GM12878 (cell line): ENCODE measurements around the gene KRTAP4-16. TPM values are rescaled to one million over a fixed set of nuclear protein-coding genes. Genes with fewer than 3 reads are reported as not detected.

Experiments used
- ATAC-seq: fragments of 200-7000 bp; cut with Tn5 transposase; 3 replicates; pipeline ENCODE4 v1.9.1; 2020; ENCODE audit warnings: mild to moderate bottlenecking, moderate library complexity
- BruUV-seq: library from RNA; stranded (reverse); fragments of 400-500 nt; replicated peaks from 2 replicates; lab custom pipeline; 2021; lab: Mats Ljungman, UMichigan
- CTCF ChIA-PET: fragments of 300-600 bp; sonication (Branson Sonifier 250); formaldehyde crosslinking; extraction: SDS; loops from one replicate; lab custom pipeline; 2021; ENCODE audit warnings: inconsistent platforms; lab: Yijun Ruan, JAX
- POLR2A ChIA-PET: fragments of 350-600 bp; formaldehyde crosslinking; extraction: SDS; loops from one replicate; lab custom pipeline; 2021; ENCODE audit warnings: inconsistent platforms; lab: Charles Lee
- RAD21 ChIA-PET: fragments of 300-600 bp; sonication (Branson Sonifier 250); formaldehyde crosslinking; loops from one replicate; lab custom pipeline; 2023; ENCODE audit warnings: antibody characterized with exemption; ENCODE audit not compliant: unreplicated experiment; lab: Charles Lee
- SMC1A ChIA-PET: fragments of 300-600 bp; sonication (Branson Sonifier 250); formaldehyde crosslinking; loops from one replicate; lab custom pipeline; 2023; ENCODE audit not compliant: unreplicated experiment, uncharacterized antibody; lab: Charles Lee
- DNase-seq: peaks from one replicate; pipeline ENCODE4 v3.0.0-alpha.2; 2011; ENCODE audit warnings: low read depth, low spot score
- FAIRE-seq: peaks from 3 replicates; lab custom pipeline; 2011; peaks lifted over from hg19 to GRCh38; lab: Jason Lieb, UNC
- H2AFZ ChIP-seq: 2 replicates; pipeline ENCODE4 v1.6.0; 2011; ENCODE audit warnings: low read depth, low read length, control low read depth; ENCODE audit not compliant: control insufficient read depth
- H3K27ac ChIP-seq: 2 replicates; pipeline ENCODE4 v1.5.1; 2011; ENCODE audit warnings: control low read depth; ENCODE audit not compliant: control insufficient read depth, insufficient read depth
- H3K27me3 ChIP-seq, 2 experiments: replicated peaks in 1 of 2; 2 replicates each; pipeline versions ENCODE4 v1.6.0 to v1.6.1; 2011; ENCODE audit warnings: low read length in 1 of 2; ENCODE audit not compliant: control insufficient read depth in 2 of 2, insufficient read depth in 2 of 2
- H3K36me3 ChIP-seq, 2 experiments: 2 replicates each; pipeline ENCODE4 v1.5.1; 2011; ENCODE audit warnings: low read length in 1 of 2; ENCODE audit not compliant: control insufficient read depth in 2 of 2, insufficient read depth in 2 of 2
- H3K4me1 ChIP-seq: 2 replicates; pipeline ENCODE4 v1.6.1; 2011; ENCODE audit warnings: mild to moderate bottlenecking, low read length, moderate library complexity, mixed read lengths; ENCODE audit not compliant: control insufficient read depth, insufficient read depth
- H3K4me2 ChIP-seq: 2 replicates; pipeline ENCODE4 v1.6.0; 2011; ENCODE audit warnings: control low read depth; ENCODE audit not compliant: control insufficient read depth, insufficient read depth
- H3K4me3 ChIP-seq: fragments of 200-600 bp; sonication (generic); 2 replicates; pipeline ENCODE4 v1.5.1; 2016
- H3K79me2 ChIP-seq: 2 replicates; pipeline ENCODE4 v1.6.0; 2011; ENCODE audit warnings: low read length; ENCODE audit not compliant: control insufficient read depth, insufficient read depth
- H3K9ac ChIP-seq: 2 replicates; pipeline ENCODE4 v1.8.0; 2011; ENCODE audit warnings: low read length, control low read depth, mixed read lengths; ENCODE audit not compliant: control insufficient read depth, insufficient read depth
- H3K9me3 ChIP-seq: replicated peaks from 3 replicates; pipeline ENCODE4 v1.5.1; 2011; ENCODE audit warnings: mild to moderate bottlenecking, low read length; ENCODE audit not compliant: control insufficient read depth, insufficient read depth
- H4K20me1 ChIP-seq: 2 replicates; pipeline ENCODE4 v1.6.0; 2011; ENCODE audit not compliant: control insufficient read depth, insufficient read depth
- ATF7 ChIP-seq: fragments of 450-650 bp; IDR thresholded peaks from 2 replicates; pipeline ENCODE4 v1.6.1; 2016; ENCODE audit warnings: low read depth, mild to moderate bottlenecking
- ETV6 ChIP-seq, 2 experiments: fragments of 450-650 bp in 1 of 2; IDR thresholded peaks in 1 of 2; conservative IDR thresholded peaks in 1 of 2; 2 replicates each; pipeline ENCODE4 v1.6.1; 2014; ENCODE audit warnings: antibody characterized with exemption in 1 of 2, borderline replicate concordance in 1 of 2, low read depth in 1 of 2, mild to moderate bottlenecking in 1 of 2, moderate library complexity in 1 of 2
- FOS ChIP-seq: IDR thresholded peaks from 3 replicates; pipeline ENCODE4 v1.6.1; 2011; ENCODE audit warnings: borderline replicate concordance; ENCODE audit not compliant: insufficient read length; ENCODE audit errors: extremely low read depth
- FOXM1 ChIP-seq: IDR thresholded peaks from 2 replicates; pipeline ENCODE4 v1.6.1; 2012; ENCODE audit warnings: low read depth, mild to moderate bottlenecking, inconsistent platforms, low read length, moderate library complexity
- HDAC6 ChIP-seq: fragments of 200-600 bp; sonication (generic); IDR thresholded peaks from one replicate; pipeline ENCODE4 v1.8.0; 2017; ENCODE audit warnings: antibody characterized with exemption; ENCODE audit not compliant: unreplicated experiment
- RAD21 ChIP-seq: IDR thresholded peaks from 2 replicates; pipeline ENCODE4 v1.6.1; 2011; ENCODE audit warnings: mild to moderate bottlenecking, low read depth, low read length, moderate library complexity; ENCODE audit not compliant: insufficient read depth
- SRF ChIP-seq, 2 experiments: IDR thresholded peaks; 2 replicates each; pipeline ENCODE4 v1.6.1; 2011; ENCODE audit warnings: low read depth in 2 of 2, low read length in 2 of 2, mild to moderate bottlenecking in 1 of 2, moderate library complexity in 1 of 2
- ZNF384 ChIP-seq: IDR thresholded peaks from 2 replicates; pipeline ENCODE4 v1.6.1; 2012; ENCODE audit warnings: low read depth, mild to moderate bottlenecking, low read length, improper control_type of control experiment, borderline replicate concordance
- in situ Hi-C: fragments of 300-500 bp; cut with MboI; formaldehyde crosslinking; loops from 9 replicates; pipeline ENCODE4 v1.14.3; 2018; ENCODE audit warnings: mixed read lengths
- intact Hi-C: fragments of 100-400 bp; cut with micrococcal nuclease; formaldehyde crosslinking; loops from one replicate; pipeline ENCODE4 v1.14.2; 2022; ENCODE audit not compliant: unreplicated experiment
- polyA plus RNA-seq, 11 experiments: library from polyadenylated mRNA; depleted of rRNA in 4 of 11; unstranded in 6 of 11; stranded (reverse) in 5 of 11; fragments of >200 nt; fragmentation: Nextera tagmentation in 4 of 11; fragmentation: Illumina TruSeq in 1 of 11; extraction: Ambion mirVana in 4 of 11; extraction: Trizol in 1 of 11; gene quantifications; 1 replicate in 1 of 11; 2 replicates in 10 of 11; pipeline versions ENCODE4 v1.2.1 to v1.2.3, GENCODE V29; 2011 to 2016; ENCODE audit warnings: inconsistent platforms in 2 of 11, missing spikeins in 2 of 11, low read depth in 1 of 11
- total RNA-seq, 4 experiments: library from RNA; depleted of rRNA in 3 of 4; stranded (reverse); fragments of >200 nt in 3 of 4; fragmentation: Illumina TruSeq in 1 of 4; extraction: Trizol in 1 of 4; gene quantifications; 2 replicates each; pipeline versions ENCODE4 v1.2.1 to v1.2.3, GENCODE V29; 2013 to 2021
- TF ChIP-seq, protein P1 (sequence below): fragments of 450-650 bp; IDR thresholded peaks from 2 replicates; pipeline ENCODE4 v1.6.1; 2017; ENCODE audit warnings: low read depth, mild to moderate bottlenecking, moderate library complexity
- TF ChIP-seq, protein P2 (sequence below): fragments of 450-650 bp; IDR thresholded peaks from 2 replicates; pipeline ENCODE4 v1.6.1; 2017; ENCODE audit warnings: mild to moderate bottlenecking
- TF ChIP-seq, protein P3 (sequence below): IDR thresholded peaks from 2 replicates; pipeline ENCODE4 v1.6.1; 2011; ENCODE audit warnings: borderline replicate concordance, low read depth, mild to moderate bottlenecking, moderate library complexity, low read length; ENCODE audit not compliant: insufficient read depth, poor library complexity, severe bottlenecking

KRTAP4-16 gene
- total and polyA plus RNA-seq, 10 of the 15 experiments (the other 5 are each of a cell fraction or from before 2014, with no cell fraction given): not detected

DNA sequence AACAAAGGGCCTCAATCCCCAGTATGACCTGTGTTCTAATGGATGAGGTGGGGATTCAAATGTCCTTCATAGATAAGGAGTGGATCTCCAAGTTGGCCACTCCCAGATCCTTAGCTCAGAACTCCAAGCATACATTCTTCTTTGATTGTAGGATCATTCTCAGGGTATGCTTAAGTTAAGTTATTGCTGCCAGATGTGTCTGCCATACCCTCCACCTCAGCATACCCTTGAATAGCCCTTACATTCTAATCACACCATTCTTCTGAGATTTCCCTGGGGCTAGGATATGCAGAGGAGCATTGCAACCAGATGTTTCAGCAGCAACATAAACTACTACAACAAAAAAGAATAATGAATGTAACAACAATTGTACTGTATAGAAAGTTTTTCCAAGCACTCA is 34.7 kb downstream of the KRTAP4-16 start:
- H3K9ac ChIP-seq: no peak overlapping the region

More for the DNA sequence above, 34.7 kb downstream of the KRTAP4-16 start:
- H3K9me3 ChIP-seq: no peaks in the 10 kb centered on the region
- FAIRE-seq (no peak), DNase-seq (no peak), ATAC-seq (no peak)
- H3K79me2 ChIP-seq: no peaks in the 10 kb centered on the region
- H3K36me3 ChIP-seq: no peaks in the 10 kb centered on the region
- POLR2A ChIA-PET: no interaction called here
- no peaks in the 10 kb centered on the region; a peak in 2 of 4 replicates for H3K27me3 ChIP-seq
- no TSS peak for BruUV-seq
- RAD21 ChIA-PET: no interaction called here
- SMC1A ChIA-PET: no interaction called here
- H3K4me3 ChIP-seq: no peak overlapping the region
- TF ChIP-seq FOS (no peak), SRF (IDR thresholded peaks at IDR 0.05; ENCODE audit: low read depth in 2 of 2, low read length in 2 of 2) (no peak), HDAC6 (no peak), ATF7 (no peak), RAD21 (no peak), ETV6 (conservative IDR thresholded peaks at IDR 0.05 in 1 of 2, IDR thresholded peaks at IDR 0.05 in 1 of 2; ENCODE audit: borderline replicate concordance in 1 of 2, low read depth in 1 of 2) (no peak), ZNF384 (no peak), FOXM1 (no peak)
- TF ChIP-seq, protein P1, sequence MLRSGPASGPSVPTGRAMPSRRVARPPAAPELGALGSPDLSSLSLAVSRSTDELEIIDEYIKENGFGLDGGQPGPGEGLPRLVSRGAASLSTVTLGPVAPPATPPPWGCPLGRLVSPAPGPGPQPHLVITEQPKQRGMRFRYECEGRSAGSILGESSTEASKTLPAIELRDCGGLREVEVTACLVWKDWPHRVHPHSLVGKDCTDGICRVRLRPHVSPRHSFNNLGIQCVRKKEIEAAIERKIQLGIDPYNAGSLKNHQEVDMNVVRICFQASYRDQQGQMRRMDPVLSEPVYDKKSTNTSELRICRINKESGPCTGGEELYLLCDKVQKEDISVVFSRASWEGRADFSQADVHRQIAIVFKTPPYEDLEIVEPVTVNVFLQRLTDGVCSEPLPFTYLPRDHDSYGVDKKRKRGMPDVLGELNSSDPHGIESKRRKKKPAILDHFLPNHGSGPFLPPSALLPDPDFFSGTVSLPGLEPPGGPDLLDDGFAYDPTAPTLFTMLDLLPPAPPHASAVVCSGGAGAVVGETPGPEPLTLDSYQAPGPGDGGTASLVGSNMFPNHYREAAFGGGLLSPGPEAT: no peak
- TF ChIP-seq, protein P2, sequence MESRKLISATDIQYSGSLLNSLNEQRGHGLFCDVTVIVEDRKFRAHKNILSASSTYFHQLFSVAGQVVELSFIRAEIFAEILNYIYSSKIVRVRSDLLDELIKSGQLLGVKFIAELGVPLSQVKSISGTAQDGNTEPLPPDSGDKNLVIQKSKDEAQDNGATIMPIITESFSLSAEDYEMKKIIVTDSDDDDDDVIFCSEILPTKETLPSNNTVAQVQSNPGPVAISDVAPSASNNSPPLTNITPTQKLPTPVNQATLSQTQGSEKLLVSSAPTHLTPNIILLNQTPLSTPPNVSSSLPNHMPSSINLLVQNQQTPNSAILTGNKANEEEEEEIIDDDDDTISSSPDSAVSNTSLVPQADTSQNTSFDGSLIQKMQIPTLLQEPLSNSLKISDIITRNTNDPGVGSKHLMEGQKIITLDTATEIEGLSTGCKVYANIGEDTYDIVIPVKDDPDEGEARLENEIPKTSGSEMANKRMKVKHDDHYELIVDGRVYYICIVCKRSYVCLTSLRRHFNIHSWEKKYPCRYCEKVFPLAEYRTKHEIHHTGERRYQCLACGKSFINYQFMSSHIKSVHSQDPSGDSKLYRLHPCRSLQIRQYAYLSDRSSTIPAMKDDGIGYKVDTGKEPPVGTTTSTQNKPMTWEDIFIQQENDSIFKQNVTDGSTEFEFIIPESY: no peak
- TF ChIP-seq, protein P3, sequence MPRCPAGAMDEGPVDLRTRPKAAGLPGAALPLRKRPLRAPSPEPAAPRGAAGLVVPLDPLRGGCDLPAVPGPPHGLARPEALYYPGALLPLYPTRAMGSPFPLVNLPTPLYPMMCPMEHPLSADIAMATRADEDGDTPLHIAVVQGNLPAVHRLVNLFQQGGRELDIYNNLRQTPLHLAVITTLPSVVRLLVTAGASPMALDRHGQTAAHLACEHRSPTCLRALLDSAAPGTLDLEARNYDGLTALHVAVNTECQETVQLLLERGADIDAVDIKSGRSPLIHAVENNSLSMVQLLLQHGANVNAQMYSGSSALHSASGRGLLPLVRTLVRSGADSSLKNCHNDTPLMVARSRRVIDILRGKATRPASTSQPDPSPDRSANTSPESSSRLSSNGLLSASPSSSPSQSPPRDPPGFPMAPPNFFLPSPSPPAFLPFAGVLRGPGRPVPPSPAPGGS: no peak
- H3K4me2 ChIP-seq: no peak overlapping the region
- no peak overlapping the region for H3K27ac ChIP-seq
- CTCF ChIA-PET: no interaction called here
- in situ Hi-C loops: no loop called here
- intact Hi-C loops: no loop called here
- H4K20me1 ChIP-seq: no peaks in the 10 kb centered on the region
- no peak overlapping the region for H2AFZ ChIP-seq
- no peaks in the 10 kb centered on the region for H3K4me1 ChIP-seq
